Activated CD8-positive, alpha-beta memory T cell treated with anti-CD3 and anti-CD28 coated beads, Interleukin-2, amount 50 U/mL, for 1 hour (primary cell): ENCODE measurements around the gene CORIN.

Experiments used
- DNase-seq: peaks from one replicate; pipeline ENCODE4 v3.0.0-alpha.2; 2020; ENCODE audit errors: extremely low read depth

Gene CORIN

GRCh38 chr4:47836641-47837093 lies 1.2 kb downstream of the CORIN start:
- DNase-seq: no peak

- no peak for DNase-seq
Measured at GRCh38 chr4:47835494-47835893, 2.4 kb downstream of the CORIN start.

DNA sequence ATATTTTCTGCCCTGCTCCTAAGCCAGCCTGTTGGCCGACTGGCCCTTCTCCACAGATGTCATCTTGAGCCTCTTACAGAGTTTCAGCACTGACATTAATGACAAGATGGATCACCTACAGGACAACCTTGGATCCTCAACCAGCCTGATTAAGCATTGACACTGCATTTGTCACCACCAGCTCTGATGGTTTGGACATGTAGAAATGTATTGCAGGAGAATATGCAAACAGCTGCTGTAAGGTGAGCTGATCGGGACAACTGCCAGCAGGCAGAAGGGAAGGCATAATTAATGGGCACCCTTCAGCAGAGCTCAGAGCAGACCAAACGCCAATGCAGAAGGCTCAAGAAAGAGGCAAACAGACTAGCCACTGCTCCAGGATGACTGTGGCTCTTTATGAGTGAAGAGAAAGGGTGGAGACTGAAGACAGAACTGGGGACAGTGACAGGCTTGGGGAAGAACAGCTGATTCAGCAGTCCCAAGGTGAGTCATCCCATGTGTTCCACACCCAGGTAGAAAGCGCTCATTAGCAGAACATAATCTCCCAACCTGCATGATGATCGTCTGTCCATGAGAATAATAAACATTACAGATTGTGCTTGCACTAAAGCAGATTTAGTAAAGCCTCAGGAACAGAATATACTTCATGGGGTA lies 6.7 kb downstream of the CORIN start:
- no peak for DNase-seq

GRCh38 chr4:47830265-47831025 lies 7.4 kb downstream of the CORIN start:
- no peak for DNase-seq

- no peak for DNase-seq
Measured at GRCh38 chr4:47829438-47829837, 8.4 kb downstream of the CORIN start.

- no peak for DNase-seq
Measured at GRCh38 chr4:47827343-47828047, 10.4 kb downstream of the CORIN start.

DNA sequence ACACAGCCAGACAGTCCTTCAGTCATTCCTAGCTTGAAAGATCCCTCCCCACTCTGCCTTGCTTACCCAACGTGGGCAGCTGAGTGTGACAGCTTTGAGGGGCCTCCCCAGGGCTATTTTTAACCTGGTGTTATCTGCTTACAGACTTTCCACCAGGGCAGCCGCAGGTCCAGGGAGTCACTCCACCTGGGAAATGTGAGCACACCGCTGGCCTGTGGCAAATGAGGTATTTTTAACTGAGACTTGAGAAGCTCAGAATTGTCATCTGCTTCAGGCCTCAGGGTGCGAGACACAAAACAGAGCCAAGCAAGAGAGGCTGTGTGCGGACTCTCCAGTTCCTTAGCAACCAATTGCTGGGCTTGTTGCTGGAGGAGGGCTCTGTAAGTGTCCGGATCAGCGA lies 13.0 kb downstream of the CORIN start:
- DNase-seq: no peak

DNA sequence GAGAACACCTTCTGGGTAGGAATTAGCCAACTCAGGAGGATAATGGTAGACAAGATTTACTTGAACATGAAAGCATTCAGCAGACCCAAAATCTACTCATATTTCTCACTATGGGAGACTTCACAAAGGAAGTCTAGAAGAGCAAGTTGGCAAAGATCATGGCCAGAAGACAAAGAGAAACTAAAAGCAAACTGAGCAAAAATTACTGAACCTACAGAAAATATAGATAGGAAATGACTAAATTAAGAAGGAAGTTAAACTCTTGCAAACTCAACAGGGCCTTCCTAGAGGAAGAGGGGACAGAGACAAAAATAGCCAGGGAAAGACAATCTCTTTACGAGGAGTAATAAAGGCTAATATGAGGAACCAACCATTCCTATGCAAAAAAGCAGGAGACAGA lies 18.7 kb downstream of the CORIN start:
- DNase-seq: no peak

GRCh38 chr4:47817275-47817674 lies 20.6 kb downstream of the CORIN start:
- no peak for DNase-seq

GRCh38 chr4:47816748-47817147 lies 21.1 kb downstream of the CORIN start:
- no peak for DNase-seq

- DNase-seq: no peak
Measured at GRCh38 chr4:47814618-47815295, 23.1 kb downstream of the CORIN start.

DNA sequence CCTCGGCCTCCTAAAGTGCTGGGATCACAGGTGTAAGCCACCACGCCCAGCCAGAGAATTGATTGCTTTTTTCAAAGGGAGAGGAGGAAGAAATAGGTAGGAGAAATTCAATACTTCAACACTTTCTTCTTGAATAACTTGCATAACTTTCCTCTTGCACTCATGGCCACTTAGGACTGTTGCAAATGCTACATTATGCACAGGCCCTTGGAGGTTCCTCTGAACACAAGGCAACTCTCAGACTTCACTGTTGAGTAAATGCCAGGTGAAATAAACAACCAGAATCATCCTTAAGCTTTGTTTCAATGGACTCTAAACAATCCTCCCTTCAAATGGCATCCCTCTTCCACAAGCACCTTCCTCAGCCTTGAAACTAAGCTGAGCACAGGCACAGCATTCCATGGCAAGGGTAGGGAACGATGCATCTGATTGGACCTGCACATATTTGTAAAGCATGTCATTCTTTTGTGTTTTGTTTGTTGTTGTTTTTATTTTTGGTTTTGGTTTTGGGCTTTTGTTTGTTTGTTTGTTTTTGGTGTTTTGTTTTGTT lies 28.1 kb downstream of the CORIN start:
- no peak for DNase-seq

GRCh38 chr4:47804598-47804997 lies 33.3 kb downstream of the CORIN start:
- no peak for DNase-seq

DNA sequence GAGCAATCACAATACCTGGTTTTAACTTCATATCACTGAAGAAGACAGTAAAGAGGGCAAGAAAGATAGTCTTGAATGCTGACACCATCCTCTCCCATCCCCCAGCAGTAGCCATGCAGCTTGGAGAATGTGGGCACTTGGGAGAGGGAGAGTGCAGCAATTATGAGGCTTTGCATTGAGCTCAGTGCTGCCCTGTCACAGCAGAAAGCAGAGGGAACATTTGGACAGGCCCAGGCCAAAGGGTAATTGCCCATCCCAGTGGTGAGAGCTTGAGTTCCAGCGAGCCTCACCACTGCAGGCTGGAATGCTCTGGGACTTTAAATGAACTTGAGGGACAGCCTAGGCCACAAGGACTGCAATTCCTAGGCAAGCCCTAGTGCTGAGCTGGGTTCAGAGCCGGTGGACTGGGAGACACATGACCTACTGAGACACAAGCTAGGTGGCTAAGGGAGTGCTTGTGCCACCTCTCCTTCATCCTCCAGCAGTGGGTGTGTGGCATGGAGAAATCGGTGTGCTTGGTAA lies 36.3 kb downstream of the CORIN start:
- no peak for DNase-seq

GRCh38 chr4:47798165-47798564 lies 39.7 kb downstream of the CORIN start:
- no peak for DNase-seq

GRCh38 chr4:47791965-47792364 lies 45.9 kb downstream of the CORIN start:
- no peak for DNase-seq

DNA sequence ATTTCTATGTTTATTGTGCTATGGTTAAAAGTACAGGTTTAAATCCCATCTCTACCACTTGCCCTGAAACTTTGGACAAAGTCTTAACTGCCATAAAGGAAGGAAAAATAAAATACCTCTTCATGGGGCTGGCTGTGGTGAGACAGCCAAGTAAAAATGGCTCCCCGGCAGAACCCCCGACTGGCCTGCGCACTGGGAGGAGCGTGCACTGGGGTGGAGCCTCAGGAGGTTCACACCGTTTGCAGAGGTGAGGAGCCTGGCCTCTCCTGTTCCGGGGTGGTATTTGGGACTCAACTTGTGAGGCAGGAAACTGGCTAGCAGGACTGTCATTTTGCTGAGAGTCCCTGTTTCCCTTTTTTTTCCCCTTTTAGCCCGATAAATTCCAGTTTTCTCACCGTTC lies 47.8 kb downstream of the CORIN start:
- DNase-seq: no peak

- no peak for DNase-seq
Measured at GRCh38 chr4:47788126-47788525, 49.7 kb downstream of the CORIN start.

DNA sequence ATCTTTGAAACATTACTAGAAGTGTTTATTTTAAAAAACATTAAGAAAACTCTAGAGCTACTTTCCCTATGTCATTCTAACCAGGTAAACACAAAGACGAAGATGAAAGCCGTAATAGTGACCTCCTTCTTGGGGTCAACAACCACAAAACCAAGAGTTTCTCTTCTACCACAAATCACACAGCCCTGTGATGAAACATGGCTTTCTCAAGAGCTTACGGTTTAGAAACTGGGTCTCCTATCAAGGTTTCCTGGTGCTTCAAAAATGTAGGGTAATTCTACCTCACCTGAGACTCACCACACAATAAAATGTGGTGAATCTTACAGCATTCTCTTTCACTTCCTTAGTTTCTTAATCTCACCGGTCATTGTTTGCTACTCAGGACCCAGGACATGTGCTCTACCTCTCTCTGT lies 50.9 kb downstream of the CORIN start:
- no peak for DNase-seq

DNA sequence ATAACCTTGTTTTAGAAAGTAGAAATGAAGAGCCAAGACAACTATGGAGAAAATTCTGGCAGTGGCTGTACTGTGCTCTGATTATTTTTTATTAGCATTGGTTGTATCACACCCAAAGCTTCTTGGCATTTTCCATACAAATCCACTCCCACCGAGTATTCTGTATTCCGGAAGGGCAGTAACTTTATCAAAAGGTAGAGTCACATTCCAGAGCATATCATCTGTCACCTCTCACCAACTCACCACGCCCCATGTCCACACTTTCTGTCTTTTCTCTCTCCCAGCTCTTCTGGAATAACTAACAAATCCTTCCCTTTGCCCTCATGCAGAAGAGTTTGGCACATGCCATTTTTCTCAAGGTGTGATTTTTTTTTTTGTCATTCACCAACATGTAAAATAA lies 52.7 kb downstream of the CORIN start:
- no peak for DNase-seq

DNA sequence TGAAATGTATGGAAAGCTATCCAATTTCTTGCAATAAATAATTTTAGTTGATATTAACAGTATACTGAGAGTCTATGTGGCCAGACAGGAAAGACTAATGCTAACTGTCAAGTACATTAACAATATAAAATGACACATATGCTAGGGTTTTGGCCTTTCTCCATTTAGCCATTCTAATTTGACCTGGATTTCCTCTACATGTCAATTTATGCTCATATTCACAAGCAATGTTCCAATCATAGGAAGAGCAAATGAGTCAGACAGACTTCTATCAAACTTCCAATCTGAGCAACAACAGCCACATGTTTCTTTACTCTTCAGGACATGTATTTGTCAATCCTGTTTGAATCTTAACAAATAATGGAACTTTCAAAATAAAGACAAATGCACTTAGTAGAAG lies 53.6 kb downstream of the CORIN start:
- no peak for DNase-seq

GRCh38 chr4:47776353-47776752 lies 61.5 kb downstream of the CORIN start:
- DNase-seq: no peak
